Measurements from ENCODE around the gene NPC2. TPM values are rescaled to one million over a fixed set of nuclear protein-coding genes. Genes with fewer than 3 reads are reported as not detected.

The NPC2 gene
- total and polyA plus RNA-seq, 2 of the 4 experiments (the other 2 are of a cell fraction), result 210 to 273 TPM

- Histone ChIP-seq H3K4me1 (ENCODE audit: control insufficient read depth, insufficient read depth, low read length) (peaks cover 11% of the 10 kb centered on the region), H3K27me3 (ENCODE audit: control insufficient read depth, insufficient read depth, low read length) (no peaks in the 10 kb centered on the region), H3K23ac (ENCODE audit: low read depth, low read length) (no peak overlapping the region), H3K4me2 (ENCODE audit: low read depth, low read length) (no peak overlapping the region), H2BK120ac (ENCODE audit: low read depth, low read length) (no peak overlapping the region), H2AK9ac (replicated peaks; ENCODE audit: low read depth, low read length, poor library complexity) (no peak overlapping the region), H2BK5ac (ENCODE audit: low read depth, low read length, poor library complexity, severe bottlenecking) (no peak overlapping the region), H3K56ac (ENCODE audit: extremely low read depth, insufficient read depth, low read length) (no peak overlapping the region), H3K9me1 (ENCODE audit: insufficient read depth, low read length) (peaks cover 20% of the 10 kb centered on the region; the same call in 1 of the 2 replicates), H3K4ac (ENCODE audit: low read depth, low read length) (no peak overlapping the region), H3K4me3 (ENCODE audit: insufficient read depth, low read depth, low read length) (no peak overlapping the region), H3K9ac (ENCODE audit: low read depth, low read length) (no peak overlapping the region), H3K27ac (ENCODE audit: insufficient read depth, low read length) (no peak overlapping the region), H4K8ac (ENCODE audit: low read depth in 2 of 2, low read length in 2 of 2) (no peak overlapping the region), H4K91ac (ENCODE audit: insufficient read depth, low read depth, low read length) (no peak overlapping the region), H3K36me3 (ENCODE audit: control insufficient read depth, insufficient read depth, low read length) (peaks cover 17% of the 10 kb centered on the region), H4K20me1 (ENCODE audit: insufficient read depth, low read length) (no peaks in the 10 kb centered on the region), H2BK20ac (ENCODE audit: low read depth, low read length) (no peak overlapping the region), H3K9me3 (ENCODE audit: control insufficient read depth, insufficient read depth, low read length) (no peaks in the 10 kb centered on the region), H2BK15ac (ENCODE audit: low read depth, low read length) (no peak overlapping the region), H4K5ac (ENCODE audit: low read depth, low read length) (no peak overlapping the region), H3K18ac (ENCODE audit: low read depth, low read length) (no peak overlapping the region), H2AFZ (replicated peaks; ENCODE audit: low read length, poor library complexity) (no peak overlapping the region), H3K14ac (replicated peaks; ENCODE audit: low read depth, low read length) (no peak overlapping the region), H2AK5ac (ENCODE audit: low read depth, low read length) (no peak overlapping the region), H3K79me1 (ENCODE audit: low read depth in 1 of 2, low read length in 2 of 2) (peaks cover 0 to 4% of the 10 kb centered on the region in 2 experiments; a peak in 1 of 4 replicates)
- WGBS, 2 experiments (ENCODE audit: extremely low coverage in 2 of 2, insufficient read length in 1 of 2), result 69% methylated on average over 6 of the region's 13 CpGs; no CpG with 5 or more reads in 1 of the 2 experiments
- ChIA-PET POLR2A (ENCODE audit: unreplicated experiment) (no interaction called here), CTCF (no interaction called here)
- intact Hi-C loops (cut with micrococcal nuclease) (no loop called here), in situ Hi-C loops (cut with MboI; ENCODE audit: low sequenced_read_pairs) (loop anchor here (10.0 kb wide), 1 partner anchor 286 kb away; no protein-coding TSS in a partner anchor), dilution Hi-C loops (cut with HindIII; ENCODE audit: low sequenced_read_pairs, unreplicated experiment) (no loop called here)
- TF ChIP-seq FOS (IDR thresholded peaks at IDR 0.05; ENCODE audit: low read depth, low read length), result no peak
- no peak for TF ChIP-seq ELK1 (IDR thresholded peaks at IDR 0.05; ENCODE audit: borderline replicate concordance, low read depth, low read length)
- no peak for TF ChIP-seq SMC3 (IDR thresholded peaks at IDR 0.05; ENCODE audit: low read depth, low read length)
- TF ChIP-seq MAFK (IDR thresholded peaks at IDR 0.05; ENCODE audit: low read depth, low read length), result no peak
- no peak for TF ChIP-seq MAZ (IDR thresholded peaks at IDR 0.05; ENCODE audit: borderline replicate concordance, low read depth, low read length)
- no peak for TF ChIP-seq BHLHE40 (IDR thresholded peaks at IDR 0.05; ENCODE audit: low read depth, low read length)
- no peak for TF ChIP-seq POLR2A (IDR thresholded peaks at IDR 0.05; ENCODE audit: low read depth, low read length)
- TF ChIP-seq RAD21 (IDR thresholded peaks at IDR 0.05; ENCODE audit: low read length), result no peak
- no peak for TF ChIP-seq RFX5 (IDR thresholded peaks at IDR 0.05; ENCODE audit: low read depth, low read length)
- TF ChIP-seq, protein P1, sequence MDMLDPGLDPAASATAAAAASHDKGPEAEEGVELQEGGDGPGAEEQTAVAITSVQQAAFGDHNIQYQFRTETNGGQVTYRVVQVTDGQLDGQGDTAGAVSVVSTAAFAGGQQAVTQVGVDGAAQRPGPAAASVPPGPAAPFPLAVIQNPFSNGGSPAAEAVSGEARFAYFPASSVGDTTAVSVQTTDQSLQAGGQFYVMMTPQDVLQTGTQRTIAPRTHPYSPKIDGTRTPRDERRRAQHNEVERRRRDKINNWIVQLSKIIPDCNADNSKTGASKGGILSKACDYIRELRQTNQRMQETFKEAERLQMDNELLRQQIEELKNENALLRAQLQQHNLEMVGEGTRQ (IDR thresholded peaks at IDR 0.05; ENCODE audit: low read depth, low read length), result no peak
- no peak for TF ChIP-seq CEBPB (IDR thresholded peaks at IDR 0.05; ENCODE audit: low read depth, low read length)
- TF ChIP-seq RCOR1 (IDR thresholded peaks at IDR 0.05; ENCODE audit: insufficient replicate concordance, low read length), result no peak
- TF ChIP-seq NFE2L2 (IDR thresholded peaks at IDR 0.05; ENCODE audit: low read depth, low read length), result no peak
- TF ChIP-seq MXI1 (IDR thresholded peaks at IDR 0.05; ENCODE audit: borderline replicate concordance, low read depth, low read length), result no peak
- no peak for TF ChIP-seq CHD1 (IDR thresholded peaks at IDR 0.05; ENCODE audit: low read depth, low read length)
- TF ChIP-seq, protein P2, sequence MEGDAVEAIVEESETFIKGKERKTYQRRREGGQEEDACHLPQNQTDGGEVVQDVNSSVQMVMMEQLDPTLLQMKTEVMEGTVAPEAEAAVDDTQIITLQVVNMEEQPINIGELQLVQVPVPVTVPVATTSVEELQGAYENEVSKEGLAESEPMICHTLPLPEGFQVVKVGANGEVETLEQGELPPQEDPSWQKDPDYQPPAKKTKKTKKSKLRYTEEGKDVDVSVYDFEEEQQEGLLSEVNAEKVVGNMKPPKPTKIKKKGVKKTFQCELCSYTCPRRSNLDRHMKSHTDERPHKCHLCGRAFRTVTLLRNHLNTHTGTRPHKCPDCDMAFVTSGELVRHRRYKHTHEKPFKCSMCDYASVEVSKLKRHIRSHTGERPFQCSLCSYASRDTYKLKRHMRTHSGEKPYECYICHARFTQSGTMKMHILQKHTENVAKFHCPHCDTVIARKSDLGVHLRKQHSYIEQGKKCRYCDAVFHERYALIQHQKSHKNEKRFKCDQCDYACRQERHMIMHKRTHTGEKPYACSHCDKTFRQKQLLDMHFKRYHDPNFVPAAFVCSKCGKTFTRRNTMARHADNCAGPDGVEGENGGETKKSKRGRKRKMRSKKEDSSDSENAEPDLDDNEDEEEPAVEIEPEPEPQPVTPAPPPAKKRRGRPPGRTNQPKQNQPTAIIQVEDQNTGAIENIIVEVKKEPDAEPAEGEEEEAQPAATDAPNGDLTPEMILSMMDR (conservative IDR thresholded peaks at IDR 0.05; ENCODE audit: low read depth, low read length), result no peak
- DNase-seq, result no peak
- TSS peak; percentile 47 for BruUV-seq (replicated peaks)
- no peak for ATAC-seq (ENCODE audit: low read depth)
Measured at GRCh38 chr14:74508844-74509428, 15.8 kb upstream of the NPC2 start.
